HepG2 (cell line): ENCODE results near the gene CENPB. TPM values are rescaled to one million over a fixed set of nuclear protein-coding genes. Genes with fewer than 3 reads are reported as not detected.

Experiments
- AHR ChIP-seq: IDR thresholded peaks from 2 replicates; pipeline ENCODE4 v1.6.1; 2018; ENCODE audit warnings: missing genetic modification reagents, missing compliant biosample characterization
- AKAP8 ChIP-seq: sonication (generic); formaldehyde crosslinking; IDR thresholded peaks from 2 replicates; pipeline ENCODE4 v1.5.1; 2020; ENCODE audit warnings: mild to moderate bottlenecking, missing genetic modification reagents
- ATF7-NPFF ChIP-seq: sonication (generic); formaldehyde crosslinking; IDR thresholded peaks from 2 replicates; pipeline ENCODE4 v1.8.1; 2023; ENCODE audit warnings: mild to moderate bottlenecking, low read depth, missing genetic modification reagents, moderate library complexity
- DNMT3B ChIP-seq: conservative IDR thresholded peaks from 2 replicates; pipeline ENCODE4 v1.6.1; 2016; ENCODE audit warnings: missing biosample characterization, control low read depth
- HDAC6 ChIP-seq: fragments of 200-600 bp; sonication (generic); IDR thresholded peaks from 2 replicates; pipeline ENCODE4 v1.7.0; 2017; ENCODE audit warnings: mild to moderate bottlenecking, antibody characterized with exemption, low read length, low read depth
- KLF16 ChIP-seq, 2 experiments: sonication (generic) in 1 of 2; formaldehyde crosslinking in 1 of 2; IDR thresholded peaks; 2 replicates each; pipeline versions ENCODE4 v1.6.1 to v1.8.0; 2016 to 2023; ENCODE audit warnings: missing genetic modification reagents in 2 of 2, missing compliant biosample characterization in 1 of 2
- MATR3 ChIP-seq: sonication (generic); formaldehyde crosslinking; IDR thresholded peaks from 2 replicates; pipeline ENCODE4 v1.4.0; 2020; ENCODE audit warnings: missing genetic modification reagents
- MLLT10 ChIP-seq: sonication (generic); formaldehyde crosslinking; IDR thresholded peaks from 2 replicates; pipeline ENCODE4 v1.4.0; 2020; ENCODE audit warnings: missing genetic modification reagents
- POLR2G ChIP-seq: fragments of 200-400 bp; formaldehyde crosslinking; IDR thresholded peaks from 2 replicates; pipeline ENCODE4 v1.6.1; 2018; ENCODE audit warnings: mild to moderate bottlenecking, low read depth, low read length, moderate library complexity
- SALL1 ChIP-seq: sonication (generic); formaldehyde crosslinking; IDR thresholded peaks from 2 replicates; pipeline ENCODE4 v1.8.0; 2022; ENCODE audit warnings: mild to moderate bottlenecking, missing genetic modification reagents
- SCMH1 ChIP-seq: sonication (generic); formaldehyde crosslinking; IDR thresholded peaks from 2 replicates; pipeline ENCODE4 v1.9.0; 2021; ENCODE audit warnings: missing genetic modification reagents, mild to moderate bottlenecking, borderline replicate concordance
- SMAD1 ChIP-seq: sonication (generic); formaldehyde crosslinking; IDR thresholded peaks from 2 replicates; pipeline ENCODE4 v1.4.0; 2020; ENCODE audit warnings: missing genetic modification reagents, low read depth, mild to moderate bottlenecking, borderline replicate concordance
- TAF15 ChIP-seq: fragments of 200-400 bp; formaldehyde crosslinking; IDR thresholded peaks from one replicate; pipeline ENCODE4 v1.6.1; 2018; ENCODE audit warnings: mild to moderate bottlenecking, low read depth, low read length; ENCODE audit not compliant: poor library complexity, severe bottlenecking
- ZNF264 ChIP-seq: sonication (generic); formaldehyde crosslinking; IDR thresholded peaks from 2 replicates; pipeline ENCODE4 v1.4.0; 2020; ENCODE audit warnings: missing genetic modification reagents
- ZNF564 ChIP-seq: sonication (generic); formaldehyde crosslinking; IDR thresholded peaks from 2 replicates; pipeline ENCODE4 v1.8.1; 2023; ENCODE audit warnings: mild to moderate bottlenecking, missing genetic modification reagents
- ZNF7 ChIP-seq: IDR thresholded peaks from 2 replicates; pipeline ENCODE4 v1.6.1; 2016; ENCODE audit warnings: missing biosample characterization, missing genetic modification reagents
- ZNF703 ChIP-seq: sonication (generic); formaldehyde crosslinking; IDR thresholded peaks from 2 replicates; pipeline ENCODE4 v1.5.1; 2020; ENCODE audit warnings: missing genetic modification reagents, mild to moderate bottlenecking, moderate library complexity, borderline replicate concordance
- ZNF709 ChIP-seq: sonication (generic); formaldehyde crosslinking; IDR thresholded peaks from 2 replicates; pipeline ENCODE4 v1.5.0; 2020; ENCODE audit warnings: mild to moderate bottlenecking, missing genetic modification reagents
- polyA plus RNA-seq, 8 experiments: library from polyadenylated mRNA; depleted of rRNA in 3 of 8; stranded (reverse) in 7 of 8; unstranded in 1 of 8; fragments of >200 nt; fragmentation: Illumina TruSeq in 4 of 8; extraction: Trizol in 4 of 8; gene quantifications; 2 replicates each; pipeline versions ENCODE4 v1.2.1 to v1.2.3, GENCODE V29; 2011 to 2016; ENCODE audit warnings: low read depth in 4 of 8, missing spikeins in 1 of 8, mixed read lengths in 1 of 8; ENCODE audit not compliant: insufficient read depth in 1 of 8
- total RNA-seq, 5 experiments: library from RNA; depleted of rRNA; stranded (reverse); fragments of >200 nt; fragmentation: Illumina TruSeq; extraction: Trizol; gene quantifications; 2 replicates each; pipeline ENCODE4 v1.2.3, GENCODE V29; 2016; ENCODE audit warnings: low read depth in 1 of 5
- TF ChIP-seq, protein P1 (sequence below): sonication (generic); formaldehyde crosslinking; IDR thresholded peaks from 2 replicates; pipeline ENCODE4 v1.9.0; 2021; ENCODE audit warnings: missing genetic modification reagents, mild to moderate bottlenecking, borderline replicate concordance
- TF ChIP-seq, protein P2 (sequence below): sonication (generic); formaldehyde crosslinking; IDR thresholded peaks from 2 replicates; pipeline ENCODE4 v1.5.0; 2020; ENCODE audit warnings: missing genetic modification reagents
- TF ChIP-seq, protein P3 (sequence below), 2 experiments: sonication (generic) in 1 of 2; formaldehyde crosslinking in 1 of 2; IDR thresholded peaks; 2 replicates each; pipeline versions ENCODE4 v1.4.0 to v1.6.1; 2018 to 2020; ENCODE audit warnings: missing genetic modification reagents in 2 of 2, borderline replicate concordance in 1 of 2, low read depth in 1 of 2, mild to moderate bottlenecking in 1 of 2, missing biosample characterization in 1 of 2
- TF ChIP-seq, protein P4 (sequence below): sonication (generic); formaldehyde crosslinking; IDR thresholded peaks from 2 replicates; pipeline ENCODE4 v1.5.1; 2020; ENCODE audit warnings: mild to moderate bottlenecking, missing genetic modification reagents, moderate library complexity

CENPB gene
- total and polyA plus RNA-seq, 2 of the 13 experiments (the other 11 are each of a cell fraction or from before 2014, with no cell fraction given): 10.4 to 54.5 TPM

DNA sequence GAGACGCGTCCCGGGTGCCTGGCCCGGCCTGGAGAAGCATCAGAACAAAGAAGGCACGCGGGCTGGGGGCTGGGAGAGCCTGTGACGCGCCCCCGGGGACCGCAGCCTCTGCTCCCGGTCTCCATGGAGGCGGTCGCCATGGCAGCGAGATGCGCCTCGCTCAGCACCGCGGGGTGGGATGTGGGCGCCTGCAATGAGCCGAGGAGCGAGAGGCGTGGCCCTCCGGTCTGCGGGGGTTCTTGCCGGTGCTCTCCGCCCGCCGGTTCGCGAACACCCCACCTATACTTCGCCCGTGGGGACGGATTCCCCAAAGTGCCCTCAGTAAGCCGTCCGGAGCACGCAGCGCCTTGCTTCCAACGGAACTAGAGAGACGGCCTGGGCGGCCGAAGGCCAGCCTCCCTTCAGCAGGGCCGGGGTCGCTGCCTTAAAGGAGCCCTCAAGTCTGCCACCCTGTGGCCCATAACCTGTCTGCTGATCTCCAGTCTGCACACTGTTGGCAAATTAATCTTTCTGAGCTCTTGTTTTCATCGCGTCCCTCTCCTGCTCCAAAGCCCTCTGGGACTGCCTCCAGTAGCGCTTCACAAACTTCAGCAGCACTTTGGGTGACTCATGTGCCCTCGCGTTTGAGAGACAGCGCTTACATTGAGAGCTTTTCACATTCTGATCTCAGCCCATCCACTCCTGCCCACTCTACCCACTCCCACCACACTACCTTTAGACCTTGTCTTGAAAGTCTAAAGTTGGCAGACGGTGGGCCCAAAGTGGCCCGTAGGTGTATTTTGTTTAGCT lies 18.0 kb downstream of the CENPB start (continued):
- TF ChIP-seq ZNF709 (CRISPR knock-in tag): no peak
- TF ChIP-seq, protein P1, sequence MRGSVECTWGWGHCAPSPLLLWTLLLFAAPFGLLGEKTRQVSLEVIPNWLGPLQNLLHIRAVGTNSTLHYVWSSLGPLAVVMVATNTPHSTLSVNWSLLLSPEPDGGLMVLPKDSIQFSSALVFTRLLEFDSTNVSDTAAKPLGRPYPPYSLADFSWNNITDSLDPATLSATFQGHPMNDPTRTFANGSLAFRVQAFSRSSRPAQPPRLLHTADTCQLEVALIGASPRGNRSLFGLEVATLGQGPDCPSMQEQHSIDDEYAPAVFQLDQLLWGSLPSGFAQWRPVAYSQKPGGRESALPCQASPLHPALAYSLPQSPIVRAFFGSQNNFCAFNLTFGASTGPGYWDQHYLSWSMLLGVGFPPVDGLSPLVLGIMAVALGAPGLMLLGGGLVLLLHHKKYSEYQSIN (CRISPR knock-in tag): no peak
- no peak for TF ChIP-seq MATR3 (CRISPR knock-in tag)
- TF ChIP-seq ZNF264 (CRISPR knock-in tag): no peak
- TF ChIP-seq HDAC6: no peak
- TF ChIP-seq SCMH1 (CRISPR knock-in tag): no peak
- TF ChIP-seq SMAD1 (CRISPR knock-in tag): peak; percentile 37; the same call in 1 of the 2 replicates
- peak; percentile 71; the same call in 1 of the 2 replicates for TF ChIP-seq AHR (CRISPR knock-in tag)
- no peak for TF ChIP-seq AKAP8
- no peak for TF ChIP-seq KLF16 (CRISPR knock-in tag; IDR thresholded peaks at IDR 0.05)
- TF ChIP-seq ZNF703 (CRISPR knock-in tag): no peak
- no peak for TF ChIP-seq POLR2G
- no peak for TF ChIP-seq ZNF7
- TF ChIP-seq, protein P2, sequence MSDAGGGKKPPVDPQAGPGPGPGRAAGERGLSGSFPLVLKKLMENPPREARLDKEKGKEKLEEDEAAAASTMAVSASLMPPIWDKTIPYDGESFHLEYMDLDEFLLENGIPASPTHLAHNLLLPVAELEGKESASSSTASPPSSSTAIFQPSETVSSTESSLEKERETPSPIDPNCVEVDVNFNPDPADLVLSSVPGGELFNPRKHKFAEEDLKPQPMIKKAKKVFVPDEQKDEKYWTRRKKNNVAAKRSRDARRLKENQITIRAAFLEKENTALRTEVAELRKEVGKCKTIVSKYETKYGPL (CRISPR knock-in tag): no peak
- TF ChIP-seq, protein P3, sequence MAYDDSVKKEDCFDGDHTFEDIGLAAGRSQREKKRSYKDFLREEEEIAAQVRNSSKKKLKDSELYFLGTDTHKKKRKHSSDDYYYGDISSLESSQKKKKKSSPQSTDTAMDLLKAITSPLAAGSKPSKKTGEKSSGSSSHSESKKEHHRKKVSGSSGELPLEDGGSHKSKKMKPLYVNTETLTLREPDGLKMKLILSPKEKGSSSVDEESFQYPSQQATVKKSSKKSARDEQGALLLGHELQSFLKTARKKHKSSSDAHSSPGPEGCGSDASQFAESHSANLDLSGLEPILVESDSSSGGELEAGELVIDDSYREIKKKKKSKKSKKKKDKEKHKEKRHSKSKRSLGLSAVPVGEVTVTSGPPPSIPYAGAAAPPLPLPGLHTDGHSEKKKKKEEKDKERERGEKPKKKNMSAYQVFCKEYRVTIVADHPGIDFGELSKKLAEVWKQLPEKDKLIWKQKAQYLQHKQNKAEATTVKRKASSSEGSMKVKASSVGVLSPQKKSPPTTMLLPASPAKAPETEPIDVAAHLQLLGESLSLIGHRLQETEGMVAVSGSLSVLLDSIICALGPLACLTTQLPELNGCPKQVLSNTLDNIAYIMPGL (CRISPR knock-in tag; IDR thresholded peaks at IDR 0.05; ENCODE audit: borderline replicate concordance in 1 of 2, low read depth in 1 of 2): peak; percentile 8 to 90
- 0 out of 2 replicates have a peak, but pooled peaks have one; percentile 44 for TF ChIP-seq SALL1 (CRISPR knock-in tag)
- no peak for TF ChIP-seq MLLT10 (CRISPR knock-in tag)
- no peak; the same call in 1 of the 2 replicates for TF ChIP-seq ATF7-NPFF
- peak; percentile 54; the same call in 1 of the 2 replicates for TF ChIP-seq DNMT3B (CRISPR knock-in tag)
- no peak for TF ChIP-seq ZNF564 (CRISPR knock-in tag)
- TF ChIP-seq TAF15: no peak
- TF ChIP-seq, protein P4, sequence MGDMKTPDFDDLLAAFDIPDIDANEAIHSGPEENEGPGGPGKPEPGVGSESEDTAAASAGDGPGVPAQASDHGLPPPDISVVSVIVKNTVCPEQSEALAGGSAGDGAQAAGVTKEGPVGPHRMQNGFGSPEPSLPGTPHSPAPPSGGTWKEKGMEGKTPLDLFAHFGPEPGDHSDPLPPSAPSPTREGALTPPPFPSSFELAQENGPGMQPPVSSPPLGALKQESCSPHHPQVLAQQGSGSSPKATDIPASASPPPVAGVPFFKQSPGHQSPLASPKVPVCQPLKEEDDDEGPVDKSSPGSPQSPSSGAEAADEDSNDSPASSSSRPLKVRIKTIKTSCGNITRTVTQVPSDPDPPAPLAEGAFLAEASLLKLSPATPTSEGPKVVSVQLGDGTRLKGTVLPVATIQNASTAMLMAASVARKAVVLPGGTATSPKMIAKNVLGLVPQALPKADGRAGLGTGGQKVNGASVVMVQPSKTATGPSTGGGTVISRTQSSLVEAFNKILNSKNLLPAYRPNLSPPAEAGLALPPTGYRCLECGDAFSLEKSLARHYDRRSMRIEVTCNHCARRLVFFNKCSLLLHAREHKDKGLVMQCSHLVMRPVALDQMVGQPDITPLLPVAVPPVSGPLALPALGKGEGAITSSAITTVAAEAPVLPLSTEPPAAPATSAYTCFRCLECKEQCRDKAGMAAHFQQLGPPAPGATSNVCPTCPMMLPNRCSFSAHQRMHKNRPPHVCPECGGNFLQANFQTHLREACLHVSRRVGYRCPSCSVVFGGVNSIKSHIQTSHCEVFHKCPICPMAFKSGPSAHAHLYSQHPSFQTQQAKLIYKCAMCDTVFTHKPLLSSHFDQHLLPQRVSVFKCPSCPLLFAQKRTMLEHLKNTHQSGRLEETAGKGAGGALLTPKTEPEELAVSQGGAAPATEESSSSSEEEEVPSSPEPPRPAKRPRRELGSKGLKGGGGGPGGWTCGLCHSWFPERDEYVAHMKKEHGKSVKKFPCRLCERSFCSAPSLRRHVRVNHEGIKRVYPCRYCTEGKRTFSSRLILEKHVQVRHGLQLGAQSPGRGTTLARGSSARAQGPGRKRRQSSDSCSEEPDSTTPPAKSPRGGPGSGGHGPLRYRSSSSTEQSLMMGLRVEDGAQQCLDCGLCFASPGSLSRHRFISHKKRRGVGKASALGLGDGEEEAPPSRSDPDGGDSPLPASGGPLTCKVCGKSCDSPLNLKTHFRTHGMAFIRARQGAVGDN (CRISPR knock-in tag): no peak; the same call in 1 of the 2 replicates
